ENCODE results near the gene CAMK1D.
"Not testable (repeated sequence)": the region's sequence is repeated elsewhere in the genome, so short reads cannot be mapped to it uniquely, and the experiment has no call there.

DNA sequence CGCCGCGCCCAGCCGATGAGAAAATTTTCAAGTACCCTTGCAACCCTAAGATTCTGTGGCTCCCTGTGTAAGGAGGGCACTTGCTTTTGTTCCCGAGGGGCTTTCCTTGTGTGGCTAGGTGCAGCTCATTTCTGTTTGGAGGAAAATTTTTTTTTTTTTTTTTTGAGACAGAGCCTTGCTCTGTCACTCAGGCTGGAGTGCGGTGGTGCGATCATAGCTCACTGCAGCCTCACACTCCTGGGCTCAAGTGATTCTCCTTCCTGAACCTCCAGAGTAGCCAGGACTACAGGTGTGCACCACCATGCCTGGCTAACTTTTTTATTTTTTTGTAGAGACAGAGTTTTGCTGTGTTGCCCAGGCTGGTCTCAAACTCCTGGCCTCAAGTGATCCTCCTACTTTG lies 5.3 kb downstream of the CAMK1D start:
- not testable (repeated sequence) for TF ChIP-seq CTCF, POLR2A (IDR thresholded peaks at IDR 0.05)

All from breast epithelium (tissue), 3 donors.